GM21737 (cell line): ENCODE data around the gene CDR2.
A peak's percentile ranks its signal among the peaks of the same experiment; 100 is the strongest.
"Not testable (repeated sequence)": the region's sequence is repeated elsewhere in the genome, so short reads cannot be mapped to it uniquely, and the experiment has no call there.

ENCODE experiments used
- ATAC-seq: cut with Tn5 transposase; IDR thresholded peaks from one replicate; pipeline ENCODE4 v1.9.1; 2021; ENCODE audit warnings: mild to moderate bottlenecking, moderate library complexity; ENCODE audit not compliant: unreplicated experiment

Gene CDR2

GRCh38 chr16:22379656-22380055, 5.2 kb upstream of the CDR2 start:
- ATAC-seq = no peak

GRCh38 chr16:22375963-22376640, 1.7 kb upstream of the CDR2 start:
- ATAC-seq = no peak

- no peak for ATAC-seq
Observed at GRCh38 chr16:22375117-22375962, 921 bp upstream of the CDR2 start.

GRCh38 chr16:22373662-22374310, 633 bp downstream of the CDR2 start:
- ATAC-seq = peak; percentile 23

- no peak for ATAC-seq
Observed at GRCh38 chr16:22372882-22373661, 1.3 kb downstream of the CDR2 start.

GRCh38 chr16:22370038-22370820, 4.2 kb downstream of the CDR2 start:
- ATAC-seq = no peak

- no peak for ATAC-seq
Observed at GRCh38 chr16:22369221-22369811, 5.1 kb downstream of the CDR2 start.

- ATAC-seq = not testable (repeated sequence)
Observed at GRCh38 chr16:22368200-22368826, 6.1 kb downstream of the CDR2 start.

- no peak for ATAC-seq
Observed at GRCh38 chr16:22366889-22367288, 7.5 kb downstream of the CDR2 start.

GRCh38 chr16:22366371-22366770, 8.0 kb downstream of the CDR2 start:
- ATAC-seq = no peak

GRCh38 chr16:22364241-22364640, 10.2 kb downstream of the CDR2 start:
- ATAC-seq = no peak

- ATAC-seq = no peak
Observed at GRCh38 chr16:22360963-22361659, 13.3 kb downstream of the CDR2 start.

- no peak for ATAC-seq
Observed at GRCh38 chr16:22359679-22360078, 14.7 kb downstream of the CDR2 start.

- ATAC-seq = peak; percentile 4
Observed at GRCh38 chr16:22358000-22358399, 16.4 kb downstream of the CDR2 start.

- ATAC-seq = peak; percentile 54
Observed at GRCh38 chr16:22357635-22357971, 16.8 kb downstream of the CDR2 start.

GRCh38 chr16:22356930-22357634, 17.3 kb downstream of the CDR2 start:
- ATAC-seq = peak; percentile 26

- no peak for ATAC-seq
Observed at GRCh38 chr16:22355487-22355908, 18.9 kb downstream of the CDR2 start.

GRCh38 chr16:22353933-22354541, 20.4 kb downstream of the CDR2 start:
- ATAC-seq = no peak
